NCI-H1436 (cell line): Measurements from ENCODE around the gene PPARA.
A peak's percentile ranks its signal among the peaks of the same experiment; 100 is the strongest.

Experiments used
- DNase-seq: peaks from one replicate; lab custom pipeline; 2025; lab: John Stamatoyannopoulos, UW

The PPARA gene

GRCh38 chr22:46212195-46212594, 61.9 kb downstream of the PPARA start:
- DNase-seq, result no peak

GRCh38 chr22:46213052-46213451, 62.7 kb downstream of the PPARA start:
- no peak for DNase-seq

- DNase-seq, result no peak
Measured at GRCh38 chr22:46214149-46214548, 63.8 kb downstream of the PPARA start.

- no peak for DNase-seq
Measured at GRCh38 chr22:46214616-46215015, 64.3 kb downstream of the PPARA start.

GRCh38 chr22:46219636-46220035, 69.3 kb downstream of the PPARA start:
- no peak for DNase-seq

- no peak for DNase-seq
Measured at GRCh38 chr22:46220921-46221320, 70.6 kb downstream of the PPARA start.

GRCh38 chr22:46224044-46224897, 73.9 kb downstream of the PPARA start:
- DNase-seq, result no peak

- no peak for DNase-seq
Measured at GRCh38 chr22:46224898-46225290, 74.6 kb downstream of the PPARA start.

- no peak for DNase-seq
Measured at GRCh38 chr22:46225631-46226030, 75.3 kb downstream of the PPARA start.

- no peak for DNase-seq
Measured at GRCh38 chr22:46226577-46226976, 76.3 kb downstream of the PPARA start.

GRCh38 chr22:46229701-46230100, 79.4 kb downstream of the PPARA start:
- no peak for DNase-seq

- no peak for DNase-seq
Measured at GRCh38 chr22:46230262-46230901, 80.1 kb downstream of the PPARA start.

- DNase-seq, result peak; percentile 35
Measured at GRCh38 chr22:46233231-46233630, 82.9 kb downstream of the PPARA start.

- no peak for DNase-seq
Measured at GRCh38 chr22:46234969-46235368, 84.6 kb downstream of the PPARA start.

GRCh38 chr22:46237453-46238124, 87.3 kb downstream of the PPARA start:
- DNase-seq, result no peak

- DNase-seq, result no peak
Measured at GRCh38 chr22:46238541-46238940, 88.2 kb downstream of the PPARA start.

- DNase-seq, result no peak
Measured at GRCh38 chr22:46239261-46240048, 89.1 kb downstream of the PPARA start.

- no peak for DNase-seq
Measured at GRCh38 chr22:46240073-46240472, 89.7 kb downstream of the PPARA start.

GRCh38 chr22:46240506-46240905, 90.2 kb downstream of the PPARA start:
- no peak for DNase-seq

- DNase-seq, result no peak
Measured at GRCh38 chr22:46240907-46241306, 90.6 kb downstream of the PPARA start.

- DNase-seq, result no peak
Measured at GRCh38 chr22:46241396-46242007, 91.2 kb downstream of the PPARA start.

- no peak for DNase-seq
Measured at GRCh38 chr22:46242076-46242475, 91.8 kb downstream of the PPARA start.
